Astrocyte (in vitro differentiated cells and primary cell): ENCODE measurements around the gene TLR1.

Experiments used
- CTCF ChIP-seq: IDR thresholded peaks from 2 replicates; pipeline ENCODE4 v1.5.1; 2011; ENCODE audit warnings: low read depth, mild to moderate bottlenecking, inconsistent platforms, low read length, moderate library complexity; ENCODE audit not compliant: insufficient read depth
- EZH2 ChIP-seq: IDR thresholded peaks from 2 replicates; pipeline ENCODE4 v1.6.1; 2012; ENCODE audit warnings: mild to moderate bottlenecking, low read length, inconsistent platforms; ENCODE audit not compliant: insufficient read depth

GRCh38 chr4:38769441-38769840 is 35.1 kb downstream of the TLR1 start:
- TF ChIP-seq CTCF (no peak), EZH2 (no peak)
